Fibroblast of skin of abdomen (primary cell): Measurements from ENCODE around the gene PDE4D.
"Not testable (repeated sequence)": the region's sequence is repeated elsewhere in the genome, so short reads cannot be mapped to it uniquely, and the experiment has no call there.

Experiments
- DNase-seq: peaks from one replicate; pipeline ENCODE4 v3.0.0-alpha.2; 2013

Gene PDE4D

GRCh38 chr5:59460368-59461153, 433.0 kb downstream of the PDE4D start:
- DNase-seq = no peak

- no peak for DNase-seq
These were observed 434.4 kb downstream of the PDE4D start for GRCh38 chr5:59458966-59459729.

- no peak for DNase-seq
These were observed 435.2 kb downstream of the PDE4D start for GRCh38 chr5:59458321-59458720.

- no peak for DNase-seq
These were observed 443.5 kb downstream of the PDE4D start for GRCh38 chr5:59449905-59450644.

GRCh38 chr5:59446356-59446755, 447.2 kb downstream of the PDE4D start:
- DNase-seq = no peak

- DNase-seq = no peak
These were observed 447.8 kb downstream of the PDE4D start for GRCh38 chr5:59445741-59446140.

- no peak for DNase-seq
These were observed 454.2 kb downstream of the PDE4D start for GRCh38 chr5:59439303-59439702.

GRCh38 chr5:59437176-59437575, 456.4 kb downstream of the PDE4D start:
- DNase-seq = no peak

- DNase-seq = no peak
These were observed 457.0 kb downstream of the PDE4D start for GRCh38 chr5:59436364-59437148.

GRCh38 chr5:59433174-59433573, 460.4 kb downstream of the PDE4D start:
- DNase-seq = no peak

GRCh38 chr5:59430066-59430685, 463.4 kb downstream of the PDE4D start:
- DNase-seq = no peak

- DNase-seq = no peak
These were observed 465.1 kb downstream of the PDE4D start for GRCh38 chr5:59428391-59428790.

GRCh38 chr5:59424515-59424914, 469.0 kb downstream of the PDE4D start:
- no peak for DNase-seq

- DNase-seq = peak; percentile 56
These were observed 470.5 kb downstream of the PDE4D start for GRCh38 chr5:59423021-59423420.

GRCh38 chr5:59421986-59422941, 471.3 kb downstream of the PDE4D start:
- no peak for DNase-seq

- no peak for DNase-seq
These were observed 472.9 kb downstream of the PDE4D start for GRCh38 chr5:59420596-59420995.

- no peak for DNase-seq
These were observed 474.7 kb downstream of the PDE4D start for GRCh38 chr5:59418808-59419207.

- DNase-seq = peak; percentile 5
These were observed 477.1 kb downstream of the PDE4D start for GRCh38 chr5:59416451-59416850.

GRCh38 chr5:59416026-59416425, 477.5 kb downstream of the PDE4D start:
- no peak for DNase-seq

- no peak for DNase-seq
These were observed 481.1 kb downstream of the PDE4D start for GRCh38 chr5:59412428-59412827.

GRCh38 chr5:59408997-59409396, 484.5 kb downstream of the PDE4D start:
- not testable (repeated sequence) for DNase-seq
